Astrocyte (in vitro differentiated cells and primary cell): ENCODE data around the gene LPAR2. TPM values are rescaled to one million over a fixed set of nuclear protein-coding genes. Genes with fewer than 3 reads are reported as not detected.

Experiments used
- DNase-seq: peaks from one replicate; pipeline ENCODE4 v3.0.0-alpha.2; 2010; ENCODE audit warnings: low read depth
- FAIRE-seq: peaks from 2 replicates; lab custom pipeline; 2011; peaks lifted over from hg19 to GRCh38; lab: Jason Lieb, UNC
- H2AFZ ChIP-seq: 2 replicates; pipeline ENCODE4 v1.6.0; 2012; ENCODE audit warnings: low read depth, low read length, inconsistent platforms
- H3K27ac ChIP-seq: 2 replicates; pipeline ENCODE4 v1.5.1; 2011; ENCODE audit warnings: low read depth, low read length, inconsistent platforms
- H3K27me3 ChIP-seq: 2 replicates; pipeline ENCODE4 v1.6.0; 2011; ENCODE audit warnings: low read length, inconsistent platforms; ENCODE audit not compliant: insufficient read depth
- H3K36me3 ChIP-seq: 2 replicates; pipeline ENCODE4 v1.5.1; 2011; ENCODE audit warnings: low read length, inconsistent platforms; ENCODE audit not compliant: insufficient read depth
- H3K4me1 ChIP-seq: 2 replicates; pipeline ENCODE4 v1.5.1; 2011; ENCODE audit warnings: low read length, inconsistent platforms; ENCODE audit not compliant: insufficient read depth
- H3K4me2 ChIP-seq: 2 replicates; pipeline ENCODE4 v1.6.0; 2012; ENCODE audit warnings: low read length, inconsistent platforms
- H3K4me3 ChIP-seq: 2 replicates; pipeline ENCODE4 v1.5.1; 2011; ENCODE audit warnings: low read depth, mild to moderate bottlenecking, low read length, inconsistent platforms; ENCODE audit not compliant: insufficient read depth
- H3K79me2 ChIP-seq: 2 replicates; pipeline ENCODE4 v1.6.0; 2012; ENCODE audit warnings: mild to moderate bottlenecking, low read length, inconsistent platforms; ENCODE audit not compliant: insufficient read depth
- H3K9ac ChIP-seq: 2 replicates; pipeline ENCODE4 v1.6.0; 2012; ENCODE audit warnings: mild to moderate bottlenecking, low read length, inconsistent platforms
- H3K9me3 ChIP-seq: 2 replicates; pipeline ENCODE4 v1.5.1; 2012; ENCODE audit warnings: low read depth, mild to moderate bottlenecking, low read length, inconsistent platforms; ENCODE audit not compliant: insufficient read depth
- H4K20me1 ChIP-seq: 2 replicates; pipeline ENCODE4 v1.6.0; 2012; ENCODE audit warnings: low read length, inconsistent platforms; ENCODE audit not compliant: insufficient read depth
- H3K27ac Mint-ChIP-seq: one replicate; pipeline ENCODE4 v1.8.0; 2021; ENCODE audit warnings: mild to moderate bottlenecking, mixed read lengths; ENCODE audit not compliant: unreplicated experiment
- H3K27me3 Mint-ChIP-seq: one replicate; pipeline ENCODE4 v1.8.0; 2021; ENCODE audit warnings: low read depth, mixed read lengths; ENCODE audit not compliant: unreplicated experiment
- H3K36me3 Mint-ChIP-seq: one replicate; pipeline ENCODE4 v1.8.0; 2021; ENCODE audit warnings: low read depth, mixed read lengths; ENCODE audit not compliant: unreplicated experiment
- H3K4me1 Mint-ChIP-seq: one replicate; pipeline ENCODE4 v1.8.0; 2021; ENCODE audit warnings: low read depth, mixed read lengths; ENCODE audit not compliant: unreplicated experiment
- H3K4me3 Mint-ChIP-seq: one replicate; pipeline ENCODE4 v1.8.0; 2021; ENCODE audit warnings: mild to moderate bottlenecking, moderate library complexity, mixed read lengths; ENCODE audit not compliant: unreplicated experiment
- H3K9me3 Mint-ChIP-seq: one replicate; pipeline ENCODE4 v1.8.0; 2021; ENCODE audit warnings: mild to moderate bottlenecking, mixed read lengths; ENCODE audit not compliant: unreplicated experiment
- EZH2 ChIP-seq: IDR thresholded peaks from 2 replicates; pipeline ENCODE4 v1.6.1; 2012; ENCODE audit warnings: mild to moderate bottlenecking, low read length, inconsistent platforms; ENCODE audit not compliant: insufficient read depth
- total RNA-seq: library from RNA; stranded (reverse); gene quantifications from 2 replicates; pipeline ENCODE4 v1.2.1, GENCODE V29; 2021
- TF ChIP-seq, protein P1 (sequence below): IDR thresholded peaks from 2 replicates; pipeline ENCODE4 v1.5.1; 2011; ENCODE audit warnings: low read depth, mild to moderate bottlenecking, inconsistent platforms, low read length, moderate library complexity; ENCODE audit not compliant: insufficient read depth

Gene LPAR2
- total RNA-seq, 1 donor from 2014 or later, result 20.1 TPM

DNA sequence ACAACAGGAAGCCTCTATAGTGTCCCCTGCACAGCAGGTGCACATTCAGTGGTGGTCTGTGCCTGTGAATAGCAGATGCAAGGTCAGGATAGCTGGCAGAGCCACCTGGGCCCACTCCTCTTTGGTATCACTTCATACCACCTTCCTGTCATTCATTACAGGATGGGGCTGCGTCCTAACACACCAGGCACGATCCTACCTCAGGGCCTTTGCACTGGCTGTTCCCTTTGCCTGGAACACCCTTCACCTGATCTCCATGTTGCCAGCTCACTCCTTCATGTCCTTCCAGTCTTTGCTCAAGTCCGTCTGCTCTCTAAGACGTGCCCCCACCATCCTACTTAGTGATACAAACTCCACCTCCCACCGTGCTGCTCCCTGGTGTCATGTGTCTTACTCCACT lies 4.6 kb upstream of the LPAR2 start:
- Histone ChIP-seq H3K9ac (no peak overlapping the region), H2AFZ (no peak overlapping the region), H4K20me1 (peaks cover 6% of the 10 kb centered on the region), H3K4me3 (no peak overlapping the region), H3K79me2 (no peaks in the 10 kb centered on the region), H3K36me3 (peaks cover 8% of the 10 kb centered on the region), H3K4me1 (peaks cover 11% of the 10 kb centered on the region), H3K27me3 (no peaks in the 10 kb centered on the region), H3K27ac (no peak overlapping the region), H3K4me2 (no peak overlapping the region), H3K9me3 (no peaks in the 10 kb centered on the region)
- Mint-ChIP-seq H3K36me3 (peaks cover 34% of the 10 kb centered on the region), H3K9me3 (no peaks in the 10 kb centered on the region), H3K4me3 (no peak overlapping the region), H3K27ac (no peak overlapping the region), H3K4me1 (no peaks in the 10 kb centered on the region), H3K27me3 (no peaks in the 10 kb centered on the region)
- TF ChIP-seq, protein P1, sequence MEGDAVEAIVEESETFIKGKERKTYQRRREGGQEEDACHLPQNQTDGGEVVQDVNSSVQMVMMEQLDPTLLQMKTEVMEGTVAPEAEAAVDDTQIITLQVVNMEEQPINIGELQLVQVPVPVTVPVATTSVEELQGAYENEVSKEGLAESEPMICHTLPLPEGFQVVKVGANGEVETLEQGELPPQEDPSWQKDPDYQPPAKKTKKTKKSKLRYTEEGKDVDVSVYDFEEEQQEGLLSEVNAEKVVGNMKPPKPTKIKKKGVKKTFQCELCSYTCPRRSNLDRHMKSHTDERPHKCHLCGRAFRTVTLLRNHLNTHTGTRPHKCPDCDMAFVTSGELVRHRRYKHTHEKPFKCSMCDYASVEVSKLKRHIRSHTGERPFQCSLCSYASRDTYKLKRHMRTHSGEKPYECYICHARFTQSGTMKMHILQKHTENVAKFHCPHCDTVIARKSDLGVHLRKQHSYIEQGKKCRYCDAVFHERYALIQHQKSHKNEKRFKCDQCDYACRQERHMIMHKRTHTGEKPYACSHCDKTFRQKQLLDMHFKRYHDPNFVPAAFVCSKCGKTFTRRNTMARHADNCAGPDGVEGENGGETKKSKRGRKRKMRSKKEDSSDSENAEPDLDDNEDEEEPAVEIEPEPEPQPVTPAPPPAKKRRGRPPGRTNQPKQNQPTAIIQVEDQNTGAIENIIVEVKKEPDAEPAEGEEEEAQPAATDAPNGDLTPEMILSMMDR, result no peak
- TF ChIP-seq EZH2, result no peak
- DNase-seq, result no peak
- no peak for FAIRE-seq

DNA sequence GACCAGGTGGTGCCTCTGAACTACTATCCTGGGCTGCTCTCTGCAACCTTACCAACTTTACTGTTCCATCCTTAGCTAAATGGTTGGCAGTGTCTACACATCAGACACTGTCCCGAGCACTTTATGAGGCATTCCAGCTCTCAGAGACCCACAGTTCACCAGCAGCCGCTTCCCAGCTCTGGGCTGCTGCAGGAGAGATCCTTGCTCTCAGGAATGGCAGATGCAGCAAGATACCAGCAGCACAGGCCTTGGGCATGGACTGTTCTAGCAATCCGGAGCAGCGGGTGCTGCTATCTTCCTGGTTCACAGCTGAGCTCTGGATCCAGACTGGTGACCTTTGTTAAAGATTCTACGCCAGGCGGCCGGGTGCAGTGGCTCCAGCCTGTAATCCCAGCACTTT lies 3.3 kb upstream of the LPAR2 start:
- no peak overlapping the region for H3K27ac Mint-ChIP-seq
- FAIRE-seq, result no peak
- H3K4me3 ChIP-seq, result no peak overlapping the region
- DNase-seq, result no peak
- H3K79me2 ChIP-seq, result no peaks in the 10 kb centered on the region
- no peak overlapping the region for H2AFZ ChIP-seq
- H3K36me3 ChIP-seq, result peaks cover 8% of the 10 kb centered on the region
- no peaks in the 10 kb centered on the region for H3K27me3 Mint-ChIP-seq
- H3K27ac ChIP-seq, result no peak overlapping the region
- peaks cover 34% of the 10 kb centered on the region for H3K36me3 Mint-ChIP-seq
- H3K9me3 Mint-ChIP-seq, result no peaks in the 10 kb centered on the region
- H3K27me3 ChIP-seq, result no peaks in the 10 kb centered on the region
- peaks cover 12% of the 10 kb centered on the region for H3K4me1 ChIP-seq
- no peak overlapping the region for H3K9ac ChIP-seq
- no peak overlapping the region for H3K4me2 ChIP-seq
- peaks cover 6% of the 10 kb centered on the region for H4K20me1 ChIP-seq
- H3K4me3 Mint-ChIP-seq, result no peak overlapping the region
- H3K4me1 Mint-ChIP-seq, result no peaks in the 10 kb centered on the region
- TF ChIP-seq EZH2, result no peak
- TF ChIP-seq, protein P1, result no peak
- H3K9me3 ChIP-seq, result no peaks in the 10 kb centered on the region

DNA sequence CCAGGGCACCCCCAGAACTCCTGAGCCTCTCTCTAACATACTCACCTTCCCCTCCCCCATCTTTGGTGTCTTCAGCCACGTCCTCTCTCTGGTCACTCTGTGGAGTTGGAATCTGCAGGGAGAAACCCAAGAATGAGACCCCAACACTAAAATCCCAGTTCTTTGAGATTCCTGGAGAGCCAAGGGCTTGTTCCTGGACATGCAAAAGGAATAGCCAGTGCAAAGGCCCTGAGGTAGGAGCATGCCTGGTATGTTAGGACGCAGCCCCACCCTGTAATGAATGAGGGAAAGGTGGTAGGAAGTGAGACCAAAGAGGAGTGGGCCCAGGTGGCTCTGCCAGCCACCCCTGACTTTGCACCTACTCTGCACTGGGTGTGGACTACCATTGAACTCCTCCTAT lies 2.4 kb upstream of the LPAR2 start:
- DNase-seq (no peak), FAIRE-seq (no peak)
- Histone ChIP-seq H3K27ac (no peak overlapping the region), H3K9ac (no peak overlapping the region), H3K27me3 (no peaks in the 10 kb centered on the region), H3K79me2 (no peaks in the 10 kb centered on the region), H3K4me1 (peaks cover 12% of the 10 kb centered on the region), H3K9me3 (no peaks in the 10 kb centered on the region), H2AFZ (no peak overlapping the region), H4K20me1 (peaks cover 6% of the 10 kb centered on the region), H3K4me3 (no peak overlapping the region), H3K36me3 (peaks cover 6% of the 10 kb centered on the region), H3K4me2 (no peak overlapping the region)
- Mint-ChIP-seq H3K4me3 (no peak overlapping the region), H3K27ac (no peak overlapping the region), H3K4me1 (no peaks in the 10 kb centered on the region), H3K27me3 (no peaks in the 10 kb centered on the region), H3K36me3 (peaks cover 30% of the 10 kb centered on the region), H3K9me3 (no peaks in the 10 kb centered on the region)
- TF ChIP-seq EZH2, result no peak
- TF ChIP-seq, protein P1, result no peak
